HG03025 (cell line): ENCODE measurements around the gene LRRC56.
A peak's percentile ranks its signal among the peaks of the same experiment; 100 is the strongest.

Experiments
- ATAC-seq: cut with Tn5 transposase; IDR thresholded peaks from one replicate; pipeline ENCODE4 v1.9.1; 2021; ENCODE audit warnings: mild to moderate bottlenecking, moderate library complexity; ENCODE audit not compliant: unreplicated experiment, low FRiP score

Gene LRRC56, protein sequence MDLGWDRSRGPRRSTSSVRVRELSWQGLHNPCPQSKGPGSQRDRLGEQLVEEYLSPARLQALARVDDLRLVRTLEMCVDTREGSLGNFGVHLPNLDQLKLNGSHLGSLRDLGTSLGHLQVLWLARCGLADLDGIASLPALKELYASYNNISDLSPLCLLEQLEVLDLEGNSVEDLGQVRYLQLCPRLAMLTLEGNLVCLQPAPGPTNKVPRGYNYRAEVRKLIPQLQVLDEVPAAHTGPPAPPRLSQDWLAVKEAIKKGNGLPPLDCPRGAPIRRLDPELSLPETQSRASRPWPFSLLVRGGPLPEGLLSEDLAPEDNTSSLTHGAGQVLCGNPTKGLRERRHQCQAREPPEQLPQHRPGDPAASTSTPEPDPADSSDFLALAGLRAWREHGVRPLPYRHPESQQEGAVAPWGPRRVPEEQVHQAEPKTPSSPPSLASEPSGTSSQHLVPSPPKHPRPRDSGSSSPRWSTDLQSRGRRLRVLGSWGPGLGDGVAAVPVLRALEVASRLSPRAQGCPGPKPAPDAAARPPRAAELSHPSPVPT

GRCh38 chr11:536841-537621 is at the start of gene LRRC56:
Gene LRRC56, plus strand, starts transcription at chr11:537527. Its CDS starts 3,158 bp downstream, at chr11:540685.
- peak; percentile 40 for ATAC-seq

DNA sequence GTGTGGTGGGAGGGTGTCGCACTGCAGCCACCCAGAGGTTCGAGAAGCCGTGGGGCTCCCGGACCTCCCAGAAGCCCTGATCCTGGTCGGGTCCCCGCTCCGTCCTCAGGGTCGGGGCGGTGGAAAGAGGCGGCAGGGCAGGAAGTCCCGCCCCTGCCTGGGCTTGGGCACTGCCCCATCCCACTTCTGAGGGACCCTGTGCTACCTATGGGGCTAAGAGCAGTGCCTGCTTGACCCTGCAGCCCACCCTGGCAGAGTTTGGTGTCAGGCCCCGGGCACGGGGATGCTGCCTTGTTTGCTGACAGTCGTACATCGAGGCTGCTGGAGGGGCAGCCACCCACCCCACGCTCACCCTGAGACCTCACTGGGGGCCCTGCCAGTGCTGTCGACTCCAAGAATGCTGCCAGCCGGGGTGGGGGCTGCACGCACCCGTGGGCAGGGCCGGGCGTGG is 49.7 kb upstream of the LRRC56 start:
- no peak for ATAC-seq

DNA sequence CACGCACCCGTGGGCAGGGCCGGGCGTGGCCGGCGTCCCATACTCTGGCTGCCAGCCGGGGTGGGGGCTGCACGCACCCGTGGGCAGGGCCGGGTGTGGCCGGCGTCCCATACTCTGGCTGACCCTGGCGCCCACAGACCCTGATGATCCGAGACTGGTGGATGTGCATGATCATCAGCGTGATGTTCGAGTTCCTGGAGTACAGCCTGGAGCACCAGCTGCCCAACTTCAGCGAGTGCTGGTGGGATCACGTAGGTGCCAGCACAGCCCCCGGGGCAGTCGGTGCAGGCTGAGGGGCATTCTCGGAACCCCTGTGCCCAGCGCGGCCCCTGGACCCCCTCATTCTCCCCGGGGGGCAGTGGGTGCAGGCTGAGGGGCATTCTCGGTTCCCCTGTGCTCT is 49.3 kb upstream of the LRRC56 start:
- ATAC-seq: no peak

DNA sequence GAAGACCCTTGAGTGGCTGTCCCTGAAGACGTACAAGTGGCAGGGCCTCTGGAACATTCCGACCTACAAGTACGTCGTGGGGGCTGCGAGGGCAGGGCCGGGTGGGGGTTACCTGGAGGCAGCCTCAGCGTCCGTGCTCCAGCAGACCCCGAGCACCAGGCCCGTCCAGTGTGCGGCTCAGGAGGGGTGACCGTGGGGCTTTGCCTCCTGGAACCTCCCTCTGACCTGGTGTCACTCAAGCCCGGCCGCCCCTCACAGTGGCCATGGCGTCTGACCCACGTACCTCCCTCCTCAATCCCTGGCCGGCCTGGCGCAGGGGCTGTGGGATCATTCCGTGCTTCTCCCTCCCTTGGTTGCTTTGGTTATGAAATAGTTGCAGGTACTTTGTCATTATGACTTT is 48.7 kb upstream of the LRRC56 start:
- no peak for ATAC-seq

DNA sequence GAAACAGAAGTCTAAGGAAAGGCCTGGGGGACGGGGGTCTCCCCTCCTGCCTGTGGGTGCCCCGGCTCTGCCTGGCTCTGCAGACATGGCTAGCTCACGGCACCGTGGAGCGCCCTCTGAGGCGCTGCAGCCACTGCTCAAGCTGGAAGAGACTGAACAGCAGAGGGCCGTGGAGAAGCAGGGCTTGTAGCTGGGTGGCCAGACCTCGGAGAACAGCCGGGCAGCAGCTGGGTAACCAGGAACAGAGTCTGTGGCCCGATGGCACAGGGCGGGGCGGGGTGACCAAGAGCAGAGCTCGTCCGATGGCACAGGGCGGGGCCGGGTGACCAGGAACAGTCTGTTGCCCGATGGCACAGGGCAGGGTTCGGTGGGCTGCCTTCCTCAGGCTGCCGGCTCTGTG is 48.3 kb upstream of the LRRC56 start:
- no peak for ATAC-seq

DNA sequence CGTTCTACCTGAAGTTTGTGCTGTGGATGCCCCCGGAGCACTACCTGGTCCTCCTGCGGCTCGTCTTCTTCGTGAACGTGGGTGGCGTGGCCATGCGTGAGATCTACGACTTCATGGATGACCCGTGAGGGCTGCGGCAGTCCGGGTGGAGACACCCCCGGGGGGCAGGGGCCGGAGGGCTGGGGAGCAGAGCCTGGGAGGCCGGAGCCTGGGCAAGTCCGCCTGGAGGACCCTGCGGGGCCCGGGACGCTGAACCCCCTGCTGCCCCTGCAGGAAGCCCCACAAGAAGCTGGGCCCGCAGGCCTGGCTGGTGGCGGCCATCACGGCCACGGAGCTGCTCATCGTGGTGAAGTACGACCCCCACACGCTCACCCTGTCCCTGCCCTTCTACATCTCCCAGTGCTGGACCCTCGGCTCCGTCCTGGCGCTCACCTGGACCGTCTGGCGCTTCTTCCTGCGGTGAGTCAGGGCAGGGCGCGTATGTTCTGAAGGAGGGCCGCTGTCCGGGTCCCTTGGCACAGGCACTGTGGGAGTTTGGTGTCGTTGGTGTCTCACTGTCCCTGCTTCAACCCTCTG is 47.6 kb upstream of the LRRC56 start:
- no peak for ATAC-seq

- no peak for ATAC-seq
These were observed 47.0 kb upstream of the LRRC56 start for GRCh38 chr11:490186-490929.

DNA sequence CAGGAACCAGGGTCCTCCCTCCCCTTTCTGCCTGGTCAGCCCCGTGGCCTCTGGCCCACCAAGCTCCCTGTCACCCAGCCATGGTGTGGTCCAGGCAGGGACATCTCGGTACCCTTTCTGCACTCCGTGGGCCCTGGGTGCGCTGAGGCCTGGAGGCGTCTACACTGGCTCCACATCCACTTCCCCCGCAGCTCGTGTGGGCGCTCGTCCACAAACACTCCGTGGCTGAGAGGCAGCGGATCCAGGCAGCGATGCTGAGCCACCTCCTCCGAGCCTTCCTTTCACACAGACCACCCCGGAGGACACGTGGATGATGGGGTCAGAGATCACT is 46.4 kb upstream of the LRRC56 start:
- no peak for ATAC-seq

DNA sequence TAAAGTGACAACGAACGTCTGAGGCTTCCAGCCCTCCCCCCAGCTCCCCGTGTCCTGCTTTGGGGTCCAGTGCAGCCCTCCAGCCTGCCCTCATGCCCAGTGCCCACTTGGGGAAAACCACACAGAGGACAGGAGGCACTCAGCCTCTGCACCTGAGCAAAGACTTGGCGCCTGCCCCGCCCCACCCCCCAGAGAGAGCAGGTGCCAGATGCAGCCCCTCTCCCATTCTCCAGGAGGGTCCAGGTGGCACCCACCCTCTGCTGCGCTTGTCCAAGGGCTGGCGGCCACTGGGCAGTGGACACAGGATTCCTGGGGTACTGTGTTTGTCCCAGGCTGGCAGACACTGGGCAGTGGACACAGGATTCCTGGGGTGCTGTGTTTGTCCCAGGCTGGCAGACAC is 46.0 kb upstream of the LRRC56 start:
- ATAC-seq: no peak

GRCh38 chr11:492427-493226 is 44.7 kb upstream of the LRRC56 start:
- ATAC-seq: no peak

DNA sequence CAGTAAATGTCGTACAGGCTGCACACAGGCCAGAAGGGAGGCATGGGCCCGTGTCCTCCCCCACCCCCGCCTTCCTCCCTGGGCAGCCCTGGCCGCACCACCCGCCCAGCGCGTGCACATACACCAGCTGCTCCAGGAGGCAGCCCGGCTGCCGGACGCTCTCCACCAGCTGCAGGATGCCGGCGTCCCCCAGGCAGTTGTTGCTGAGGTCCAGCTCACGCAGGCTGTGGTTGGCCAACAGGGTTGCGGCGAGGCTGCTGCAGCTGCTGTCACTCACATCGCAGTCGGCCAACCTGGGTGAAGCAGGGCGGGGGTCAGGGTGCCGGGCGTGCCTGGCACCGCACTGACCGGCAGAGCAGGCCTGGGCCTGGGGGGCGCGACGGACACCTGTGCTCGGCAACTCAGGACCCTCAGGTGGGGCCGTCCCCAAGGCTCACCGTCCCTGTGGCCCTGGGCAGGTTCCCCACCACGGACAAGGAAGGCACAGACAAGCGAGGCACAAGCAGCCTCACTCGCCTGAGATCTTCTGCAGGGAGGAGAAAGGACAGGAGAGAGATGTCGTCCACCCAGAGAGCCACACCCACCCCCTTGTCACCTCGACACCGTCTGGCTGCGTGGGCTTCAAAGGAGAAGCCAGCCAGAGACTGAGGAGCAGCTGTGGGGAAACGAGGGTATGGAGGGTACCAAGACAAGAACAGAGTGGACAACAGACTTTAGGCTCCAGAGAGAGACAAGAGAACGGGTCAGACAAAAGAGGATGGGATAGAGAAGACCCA is 42.4 kb upstream of the LRRC56 start:
- ATAC-seq: no peak

DNA sequence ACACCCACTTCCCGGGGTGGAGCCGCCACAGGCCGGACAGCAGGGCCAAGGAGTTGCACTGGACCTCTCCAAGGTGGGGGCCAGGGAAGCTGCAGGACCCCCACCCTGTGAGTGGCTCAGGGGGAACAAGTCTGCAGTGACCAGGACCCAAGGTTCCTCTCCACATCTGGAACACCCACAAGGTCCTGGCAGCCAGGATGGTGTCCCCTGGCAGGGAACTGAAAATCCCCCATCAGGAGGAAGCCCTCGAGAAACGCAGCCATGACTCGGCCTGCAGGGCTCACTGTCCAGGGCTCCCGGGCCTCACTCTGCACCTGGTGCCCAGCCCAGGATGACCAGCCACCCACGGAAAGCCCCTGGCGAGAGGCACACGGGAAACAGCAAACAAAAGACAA is 41.8 kb upstream of the LRRC56 start:
- ATAC-seq: no peak

GRCh38 chr11:496834-497564 is 40.3 kb upstream of the LRRC56 start:
- no peak for ATAC-seq

- ATAC-seq: no peak
These were observed 39.6 kb upstream of the LRRC56 start for GRCh38 chr11:497565-498296.

- ATAC-seq: no peak
These were observed 38.8 kb upstream of the LRRC56 start for GRCh38 chr11:498297-499181.

DNA sequence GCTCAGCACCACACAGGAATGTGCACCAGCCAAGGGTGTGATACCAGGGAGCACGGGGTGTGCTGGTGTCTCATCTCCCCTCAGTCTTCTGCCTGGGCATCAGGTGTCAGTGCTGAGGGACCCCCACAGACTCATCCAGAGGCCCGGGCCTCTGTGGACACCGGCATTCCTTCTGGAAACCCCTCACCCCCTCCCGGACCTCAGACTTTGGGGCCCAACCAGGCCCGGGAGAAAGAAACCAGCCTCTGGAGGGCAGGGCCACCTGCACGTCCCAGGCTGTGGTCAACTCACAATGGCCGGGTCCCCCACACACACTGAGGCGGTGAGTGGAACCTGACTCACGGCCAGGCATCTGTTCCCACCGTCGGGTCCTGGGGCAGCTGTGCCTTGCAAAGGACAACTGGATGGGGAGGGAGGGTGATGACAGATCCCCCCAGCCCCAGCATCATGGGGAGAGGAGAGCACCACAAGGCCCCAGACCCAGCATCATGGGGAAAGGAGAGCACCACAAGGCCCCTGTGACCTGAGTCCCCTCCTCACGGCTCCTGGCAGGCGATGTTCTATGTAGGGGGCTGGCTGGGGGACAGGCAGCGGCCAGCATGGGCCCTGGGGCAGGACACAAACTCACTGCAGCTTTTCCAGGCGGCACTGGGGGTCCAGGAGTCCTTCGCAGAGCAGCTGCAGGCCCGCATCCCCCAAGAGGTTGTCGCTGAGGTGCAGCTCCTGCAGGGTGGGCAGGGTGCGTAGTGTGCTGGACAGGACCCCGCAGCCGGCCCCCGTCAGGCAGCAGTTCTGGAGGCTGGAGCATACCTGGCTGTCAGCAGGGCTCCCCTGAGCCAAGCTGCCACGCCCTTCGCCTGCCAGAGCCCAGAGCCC is 37.9 kb upstream of the LRRC56 start:
- ATAC-seq: no peak
